ENCODE data around the gene SLC22A2. TPM values are rescaled to one million over a fixed set of nuclear protein-coding genes. Genes with fewer than 3 reads are reported as not detected.
A peak's percentile ranks its signal among the peaks of the same experiment; 100 is the strongest.

The SLC22A2 gene
- total and polyA plus RNA-seq, 2 donors from 2014 or later, result 27.9 to 73.7 TPM

- FAIRE-seq (no peak), DNase-seq (no peak)
- no peaks in the 10 kb centered on the region for H3K27me3 ChIP-seq (ENCODE audit: control insufficient read depth, insufficient read depth, low read length)
- no peaks in the 10 kb centered on the region for H3K36me3 ChIP-seq (ENCODE audit: control insufficient read depth in 2 of 3, insufficient read depth in 3 of 3, low read length in 3 of 3)
- peaks cover 0 to 7% (median 6%) of the 10 kb centered on the region in 3 donors for H3K4me1 ChIP-seq (ENCODE audit: control insufficient read depth in 2 of 3, insufficient read depth in 2 of 3, low read depth in 1 of 3, low read length in 3 of 3)
- peaks cover 0 to 2% (median 0%) of the 10 kb centered on the region in 3 donors for H3K9me3 ChIP-seq (ENCODE audit: control insufficient read depth in 2 of 3, insufficient read depth in 1 of 3, low read length in 3 of 3)
- H3K27ac ChIP-seq (ENCODE audit: low read depth in 2 of 2, low read length in 2 of 2), result no peak overlapping the region
- H3K4me3 ChIP-seq (ENCODE audit: low read length in 3 of 3), result no peak overlapping the region
- no peak for TF ChIP-seq CTCF (IDR thresholded peaks at IDR 0.05; ENCODE audit: borderline replicate concordance, extremely low read depth, insufficient read depth)
- intact Hi-C loops (cut with DNase I), result no loop called here
- H3K9ac ChIP-seq (ENCODE audit: low read length in 3 of 3), result no peak overlapping the region
Measured at GRCh38 chr6:160301339-160301738, 42.7 kb upstream of the SLC22A2 start.

- Histone ChIP-seq H3K36me3 (ENCODE audit: control insufficient read depth in 2 of 3, insufficient read depth in 3 of 3, low read length in 3 of 3) (no peaks in the 10 kb centered on the region), H3K4me1 (ENCODE audit: control insufficient read depth in 2 of 3, insufficient read depth in 2 of 3, low read depth in 1 of 3, low read length in 3 of 3) (peaks cover 0 to 12% (median 7%) of the 10 kb centered on the region in 3 donors), H3K9me3 (ENCODE audit: control insufficient read depth in 2 of 3, insufficient read depth in 1 of 3, low read length in 3 of 3) (peaks cover 0 to 2% (median 0%) of the 10 kb centered on the region in 3 donors), H3K27me3 (ENCODE audit: control insufficient read depth, insufficient read depth, low read length) (no peaks in the 10 kb centered on the region), H3K4me3 (ENCODE audit: low read length in 3 of 3) (peak overlapping the region in 2 of 3 donors; percentile 20 to 32), H3K9ac (ENCODE audit: low read length in 3 of 3) (peak overlapping the region in 1 of 3 donors; percentile 34), H3K27ac (ENCODE audit: low read depth in 2 of 2, low read length in 2 of 2) (peak overlapping the region; percentile 29 to 72)
- DNase-seq, result peak; percentile 23 to 86 (median 42)
- intact Hi-C loops (cut with DNase I), result no loop called here
- no peak for FAIRE-seq
- no peak for TF ChIP-seq CTCF (IDR thresholded peaks at IDR 0.05; ENCODE audit: borderline replicate concordance, extremely low read depth, insufficient read depth)
Measured at GRCh38 chr6:160300076-160300695, 41.6 kb upstream of the SLC22A2 start.

GRCh38 chr6:160299559-160299958 lies 40.9 kb upstream of the SLC22A2 start:
- TF ChIP-seq CTCF (IDR thresholded peaks at IDR 0.05; ENCODE audit: borderline replicate concordance, extremely low read depth, insufficient read depth), result no peak

More at GRCh38 chr6:160299559-160299958, 40.9 kb upstream of the SLC22A2 start:
- Histone ChIP-seq H3K4me3 (ENCODE audit: low read length in 3 of 3) (peak overlapping the region in 1 of 3 donors; percentile 32), H3K9ac (ENCODE audit: low read length in 3 of 3) (no peak overlapping the region), H3K4me1 (ENCODE audit: control insufficient read depth in 2 of 3, insufficient read depth in 2 of 3, low read depth in 1 of 3, low read length in 3 of 3) (peaks cover 0 to 12% (median 7%) of the 10 kb centered on the region in 3 donors), H3K27me3 (ENCODE audit: control insufficient read depth, insufficient read depth, low read length) (no peaks in the 10 kb centered on the region), H3K36me3 (ENCODE audit: control insufficient read depth in 2 of 3, insufficient read depth in 3 of 3, low read length in 3 of 3) (no peaks in the 10 kb centered on the region), H3K9me3 (ENCODE audit: control insufficient read depth in 2 of 3, insufficient read depth in 1 of 3, low read length in 3 of 3) (peaks cover 0 to 2% (median 0%) of the 10 kb centered on the region in 3 donors), H3K27ac (ENCODE audit: low read depth in 2 of 2, low read length in 2 of 2) (peak overlapping the region in 1 of 2 donors; percentile 29)
- FAIRE-seq (no peak), DNase-seq (no peak)
- intact Hi-C loops (cut with DNase I), result no loop called here
